Measurements from ENCODE around the gene ZDHHC4. TPM values are rescaled to one million over a fixed set of nuclear protein-coding genes. Genes with fewer than 3 reads are reported as not detected.

Gene ZDHHC4
- polyA plus RNA-seq, 2 of the 4 experiments (the other 2 are of a cell fraction): 42.8 to 118 TPM

GRCh38 chr7:6608081-6608480 lies 30.8 kb downstream of the ZDHHC4 start:
- no peak for DNase-seq (ENCODE audit: low read depth in 1 of 2, low spot score in 1 of 2)
- POLR2A ChIA-PET: no interaction called here
- Histone ChIP-seq H3K27ac (no peak overlapping the region), H3K9me3 (no peaks in the 10 kb centered on the region), H3K4me3 (no peak overlapping the region), H3K4me2 (no peak overlapping the region), H3K4me1 (no peaks in the 10 kb centered on the region)
- 91% methylated on average over 15 of the region's 27 CpGs for WGBS (ENCODE audit: missing lambda C conversion rate)
- ATAC-seq: no peak; a peak in 1 of 6 replicates
- CTCF ChIA-PET: interaction anchor here (0.6 to 3.2 kb wide), 5 partner anchors 8 to 758 kb away, joined by 3 to 17 read pairs (median 5); partner anchors contain the start of gene INTS15
- no peak for FAIRE-seq
- TF ChIP-seq, protein P1, sequence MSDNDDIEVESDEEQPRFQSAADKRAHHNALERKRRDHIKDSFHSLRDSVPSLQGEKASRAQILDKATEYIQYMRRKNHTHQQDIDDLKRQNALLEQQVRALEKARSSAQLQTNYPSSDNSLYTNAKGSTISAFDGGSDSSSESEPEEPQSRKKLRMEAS (IDR thresholded peaks at IDR 0.05): no peak
- TF ChIP-seq FOSB (CRISPR knock-in tag; IDR thresholded peaks at IDR 0.05) (no peak), ZC3H11A (IDR thresholded peaks at IDR 0.05) (no peak), RNF2 (IDR thresholded peaks at IDR 0.05; ENCODE audit: borderline replicate concordance, low read depth) (no peak), EHMT2 (IDR thresholded peaks at IDR 0.05; ENCODE audit: low read depth) (no peak), BCL3 (IDR thresholded peaks at IDR 0.05) (no peak), HOXB5 (CRISPR knock-in tag; IDR thresholded peaks at IDR 0.05) (no peak), HES2 (IDR thresholded peaks at IDR 0.05) (no peak), JUNB (IDR thresholded peaks at IDR 0.05) (no peak), TFCP2L1 (CRISPR knock-in tag; IDR thresholded peaks at IDR 0.05) (no peak), JUN (IDR thresholded peaks at IDR 0.05) (no peak), ZSCAN20 (CRISPR knock-in tag; IDR thresholded peaks at IDR 0.05) (no peak), FOSL2 (IDR thresholded peaks at IDR 0.05) (no peak), FOSL2 (CRISPR knock-in tag; IDR thresholded peaks at IDR 0.05) (no peak), KDM5A (IDR thresholded peaks at IDR 0.05) (no peak), NFE2L2 (conservative IDR thresholded peaks at IDR 0.05; ENCODE audit: low read length) (no peak), GATA3 (IDR thresholded peaks at IDR 0.05; ENCODE audit: borderline replicate concordance) (no peak)

DNA sequence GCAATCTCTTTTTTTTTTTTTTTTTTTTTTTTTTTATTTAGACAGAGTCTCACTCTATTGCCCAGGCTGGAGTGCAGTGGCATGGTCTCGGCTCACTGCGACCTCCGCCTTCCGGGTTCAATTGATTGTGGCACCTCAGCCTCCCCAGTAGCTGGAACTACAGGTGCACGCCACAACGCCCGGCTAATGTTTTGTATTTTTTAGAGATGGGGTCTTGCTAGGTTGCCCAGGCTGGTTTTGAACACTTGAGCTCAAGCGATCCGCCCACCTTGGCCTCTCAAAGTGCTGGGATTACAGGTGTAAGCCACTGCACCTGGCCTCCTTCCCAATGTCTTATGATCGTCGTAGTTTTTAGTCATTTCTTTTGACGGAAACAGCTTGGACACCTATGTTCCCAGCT lies 31.5 kb downstream of the ZDHHC4 start:
- DNase-seq (ENCODE audit: low read depth in 1 of 2, low spot score in 1 of 2) (no peak), FAIRE-seq (no peak), ATAC-seq (no peak)
- CTCF ChIA-PET: interaction anchor here (0.6 to 1.3 kb wide), 6 partner anchors 8 to 759 kb away, joined by 3 to 5 read pairs (median 4); partner anchors contain the start of gene INTS15
- POLR2A ChIA-PET: no interaction called here
- H3K27ac ChIP-seq: no peak overlapping the region
- H3K4me2 ChIP-seq: no peak overlapping the region
- no peaks in the 10 kb centered on the region for H3K9me3 ChIP-seq
- WGBS (ENCODE audit: missing lambda C conversion rate): 97% methylated on average over 12 of the region's 12 CpGs
- no peaks in the 10 kb centered on the region for H3K4me1 ChIP-seq
- TF ChIP-seq RARB (CRISPR knock-in tag; IDR thresholded peaks at IDR 0.05): no peak
- no peak for TF ChIP-seq JUN (IDR thresholded peaks at IDR 0.05)
- no peak for TF ChIP-seq CHD4 (IDR thresholded peaks at IDR 0.05; ENCODE audit: borderline replicate concordance)
- TF ChIP-seq NR3C1 (IDR thresholded peaks at IDR 0.05): no peak
- TF ChIP-seq MAZ (IDR thresholded peaks at IDR 0.05; ENCODE audit: borderline replicate concordance, low read depth, low read length): no peak
- no peak overlapping the region for H3K4me3 ChIP-seq

DNA sequence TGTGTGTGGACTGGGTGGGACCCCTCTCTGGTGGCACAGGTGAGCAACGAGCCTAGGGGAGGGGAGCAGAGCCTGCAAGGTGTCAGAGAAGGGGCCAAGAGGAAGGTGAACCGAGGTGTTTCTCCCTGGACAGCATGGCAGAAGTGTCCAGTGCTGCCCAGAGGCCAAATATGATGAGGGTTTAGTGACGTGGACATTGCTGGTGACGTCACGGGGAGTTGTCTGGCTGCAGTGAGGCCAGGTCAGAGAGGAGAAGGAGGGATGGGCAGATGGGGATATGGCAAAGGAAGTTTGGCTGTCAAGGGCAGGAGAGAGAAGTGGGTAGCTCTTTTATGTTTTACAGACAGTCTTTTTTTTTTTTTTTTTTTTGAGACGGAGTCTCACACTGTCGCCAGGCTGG lies 35.6 kb downstream of the ZDHHC4 start:
- 54% methylated on average over 7 of the region's 7 CpGs for WGBS (ENCODE audit: missing lambda C conversion rate)
- Histone ChIP-seq H3K4me1 (no peaks in the 10 kb centered on the region), H3K27ac (no peak overlapping the region), H3K4me2 (no peak overlapping the region), H3K4me3 (no peak overlapping the region), H3K9me3 (no peaks in the 10 kb centered on the region)
- POLR2A ChIA-PET: no interaction called here
- no peak for ATAC-seq
- TF ChIP-seq SREBF2 (IDR thresholded peaks at IDR 0.05): no peak
- no peak for TF ChIP-seq NPAS2 (CRISPR knock-in tag; IDR thresholded peaks at IDR 0.05; ENCODE audit: borderline replicate concordance)
- TF ChIP-seq EHMT2 (IDR thresholded peaks at IDR 0.05; ENCODE audit: low read depth): no peak
- TF ChIP-seq HEYL (CRISPR knock-in tag; IDR thresholded peaks at IDR 0.05): no peak
- no peak for TF ChIP-seq CTCF (IDR thresholded peaks at IDR 0.05)
- TF ChIP-seq CBX8 (IDR thresholded peaks at IDR 0.05): no peak
- no peak for TF ChIP-seq ESRRA (IDR thresholded peaks at IDR 0.05; ENCODE audit: borderline replicate concordance, low read length)
- no peak for TF ChIP-seq BHLHE40 (IDR thresholded peaks at IDR 0.05; ENCODE audit: low read depth, low read length)
- no peak for TF ChIP-seq HOXB5 (CRISPR knock-in tag; IDR thresholded peaks at IDR 0.05)
- TF ChIP-seq RAD21 (conservative IDR thresholded peaks at IDR 0.05 in 1 of 2, IDR thresholded peaks at IDR 0.05 in 1 of 2): no peak
- TF ChIP-seq NR3C1 (IDR thresholded peaks at IDR 0.05): no peak
- no peak for TF ChIP-seq RNF2 (IDR thresholded peaks at IDR 0.05; ENCODE audit: borderline replicate concordance, low read depth)
- no peak for TF ChIP-seq NFE2L2 (conservative IDR thresholded peaks at IDR 0.05; ENCODE audit: low read length)
- TF ChIP-seq EP300 (IDR thresholded peaks at IDR 0.05): no peak
- no peak for DNase-seq (ENCODE audit: low read depth in 1 of 2, low spot score in 1 of 2)
- no peak for FAIRE-seq
- CTCF ChIA-PET: interaction anchor here (0.7 to 2.5 kb wide), 2 partner anchors 16 to 22 kb away, joined by 3 to 12 read pairs; partner anchors contain the start of gene INTS15

Measured in A549 (cell line).